Calu3 (cell line): ENCODE measurements around the gene RPL7L1. TPM values are rescaled to one million over a fixed set of nuclear protein-coding genes. Genes with fewer than 3 reads are reported as not detected.
"Not testable (repeated sequence)": the region's sequence is repeated elsewhere in the genome, so short reads cannot be mapped to it uniquely, and the experiment has no call there.

Experiments used
- BruUV-seq: library from RNA; stranded (reverse); fragments of 400-500 nt; replicated peaks from 2 replicates; lab custom pipeline; 2021; lab: Mats Ljungman, UMichigan
- CTCF ChIA-PET: fragments of 300-600 bp; sonication (Branson Sonifier 250); formaldehyde crosslinking; loops from one replicate; lab custom pipeline; 2022; ENCODE audit warnings: antibody characterized with exemption; lab: Charles Lee
- DNase-seq: peaks from one replicate; pipeline ENCODE4 v3.0.0; 2022
- H3K27ac Mint-ChIP-seq: one replicate; pipeline ENCODE4 v1.8.0; 2022; ENCODE audit warnings: mixed read lengths; ENCODE audit not compliant: unreplicated experiment
- H3K27me3 Mint-ChIP-seq: one replicate; pipeline ENCODE4 v1.8.0; 2022; ENCODE audit warnings: mixed read lengths; ENCODE audit not compliant: unreplicated experiment
- H3K36me3 Mint-ChIP-seq: one replicate; pipeline ENCODE4 v1.8.0; 2022; ENCODE audit warnings: mild to moderate bottlenecking, moderate library complexity, mixed read lengths; ENCODE audit not compliant: insufficient read depth, unreplicated experiment
- H3K4me1 Mint-ChIP-seq: one replicate; pipeline ENCODE4 v1.8.0; 2022; ENCODE audit warnings: mild to moderate bottlenecking, low read depth, mixed read lengths; ENCODE audit not compliant: unreplicated experiment
- H3K4me3 Mint-ChIP-seq: one replicate; pipeline ENCODE4 v1.8.0; 2022; ENCODE audit warnings: mild to moderate bottlenecking, low read depth, moderate library complexity, mixed read lengths; ENCODE audit not compliant: unreplicated experiment
- H3K9me3 Mint-ChIP-seq: one replicate; pipeline ENCODE4 v1.8.0; 2022; ENCODE audit warnings: low read depth, mixed read lengths; ENCODE audit not compliant: unreplicated experiment
- CTCF ChIP-seq: fragments of 200-600 bp; IDR thresholded peaks from one replicate; pipeline ENCODE4 v1.8.0; 2022; ENCODE audit warnings: antibody characterized with exemption; ENCODE audit not compliant: unreplicated experiment
- intact Hi-C: fragments of 100-400 bp; cut with micrococcal nuclease; formaldehyde crosslinking; loops from one replicate; pipeline ENCODE4 v1.10.0; 2022; ENCODE audit not compliant: unreplicated experiment
- total RNA-seq: library from RNA; stranded (reverse); gene quantifications from 2 replicates; pipeline ENCODE4 v1.2.3, GENCODE V29; 2022

The RPL7L1 gene
- total RNA-seq, 1 experiment from 2014 or later = 144 TPM

DNA sequence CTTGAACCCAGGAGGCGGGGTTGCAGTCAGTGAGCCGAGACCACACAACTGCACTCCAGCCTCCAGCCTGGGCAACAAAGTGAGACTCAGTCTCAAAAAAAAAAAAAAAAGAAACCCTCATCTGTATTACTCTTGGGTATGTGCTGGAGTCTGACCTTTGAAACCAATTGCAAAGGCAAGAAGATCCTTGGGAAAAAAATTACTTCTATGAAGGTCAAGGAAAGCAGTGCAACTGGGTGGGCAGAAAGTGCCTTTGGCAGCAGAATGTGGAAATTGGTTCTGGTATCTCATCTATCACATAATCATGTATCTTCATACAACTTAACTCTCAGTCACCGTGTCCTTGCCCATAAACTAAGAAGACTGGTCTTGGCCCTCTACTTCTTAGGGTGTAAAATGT lies 7.7 kb upstream of the RPL7L1 start:
- intact Hi-C loops = loop anchor here (10.0 kb wide), 2 partner anchors 307 to 657 kb away; partner anchors contain the start of genes MRPS10 and UBR2
- CTCF ChIA-PET = no interaction called here
- peaks cover 11% of the 10 kb centered on the region for H3K36me3 Mint-ChIP-seq
- no peak for TF ChIP-seq CTCF
- H3K27me3 Mint-ChIP-seq = no peaks in the 10 kb centered on the region
- H3K4me1 Mint-ChIP-seq = no peaks in the 10 kb centered on the region
- no peak overlapping the region for H3K4me3 Mint-ChIP-seq
- BruUV-seq = no TSS peak
- no peak overlapping the region for H3K27ac Mint-ChIP-seq
- no peak for DNase-seq
- no peaks in the 10 kb centered on the region for H3K9me3 Mint-ChIP-seq

- Mint-ChIP-seq H3K4me3 (no peak overlapping the region), H3K27ac (no peak overlapping the region), H3K4me1 (no peaks in the 10 kb centered on the region), H3K27me3 (no peaks in the 10 kb centered on the region), H3K36me3 (peaks cover 11% of the 10 kb centered on the region), H3K9me3 (no peaks in the 10 kb centered on the region)
- no TSS peak for BruUV-seq
- intact Hi-C loops = loop anchor here (10.0 kb wide), 2 partner anchors 309 to 659 kb away; partner anchors contain the start of genes MRPS10 and UBR2
- CTCF ChIA-PET = interaction anchor here (0.6 to 1.0 kb wide), 3 partner anchors 87 to 214 kb away, joined by 3 to 6 read pairs (median 5); partner anchors contain the start of gene GNMT
- no peak for DNase-seq
- TF ChIP-seq CTCF = no peak
Measured at GRCh38 chr6:42873313-42873712, 6.1 kb upstream of the RPL7L1 start.

DNA sequence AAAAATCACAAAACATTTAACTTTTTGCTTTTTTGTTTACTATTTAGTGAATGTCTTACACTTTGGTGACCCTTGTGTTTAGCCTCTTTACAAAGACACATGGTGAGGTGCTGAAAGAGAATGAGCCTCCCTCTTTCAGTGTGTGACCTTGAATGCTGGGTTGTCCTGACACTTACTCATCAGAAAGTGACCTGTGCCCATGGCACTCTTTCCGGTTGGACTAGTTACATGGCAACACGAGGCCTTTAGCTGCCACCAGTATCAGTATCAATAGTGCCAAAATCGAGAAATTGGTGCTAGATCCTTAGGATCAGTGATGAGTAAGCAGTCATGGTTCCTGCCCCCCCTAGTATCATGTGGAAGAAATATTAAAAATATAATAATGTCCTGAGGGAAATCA lies 1.7 kb upstream of the RPL7L1 start:
- no peak overlapping the region for H3K27ac Mint-ChIP-seq

DNA sequence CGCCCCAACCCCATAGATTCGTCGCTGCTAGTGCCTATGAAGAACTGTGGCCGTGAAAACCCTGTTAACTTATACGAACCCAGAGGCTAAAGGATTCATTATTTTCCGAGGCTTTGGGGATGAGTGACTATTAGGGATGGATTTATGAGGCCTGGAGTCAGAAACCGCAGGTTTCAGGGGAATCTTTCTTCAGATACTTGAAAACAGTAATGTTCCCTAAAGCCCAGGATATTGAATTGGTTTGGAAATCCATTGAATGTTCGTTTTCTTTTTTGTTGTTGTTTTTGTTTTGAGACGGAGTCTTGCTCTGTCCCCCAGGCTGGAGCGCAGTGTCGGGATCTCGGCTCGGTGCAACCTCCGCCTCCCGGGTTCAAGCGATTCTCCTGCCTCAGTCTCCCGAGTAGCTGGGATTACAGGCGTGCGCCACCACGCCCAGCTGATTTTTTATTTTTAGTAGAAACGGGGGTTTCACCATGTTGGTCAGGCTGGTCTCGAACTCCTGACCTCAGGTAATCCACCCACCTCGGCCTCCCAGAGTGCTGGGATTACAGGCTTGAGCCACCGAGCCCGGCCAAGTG lies 913 bp downstream of the RPL7L1 start:
- BruUV-seq = TSS peak; percentile 63
- intact Hi-C loops = not testable (repeated sequence)
- peaks cover 68% of the 10 kb centered on the region for H3K36me3 Mint-ChIP-seq

More for the DNA sequence above, 1.7 kb upstream of the RPL7L1 start:
- TF ChIP-seq CTCF = no peak
- Mint-ChIP-seq H3K27me3 (no peaks in the 10 kb centered on the region), H3K4me3 (no peak overlapping the region), H3K9me3 (no peaks in the 10 kb centered on the region), H3K4me1 (no peaks in the 10 kb centered on the region), H3K36me3 (peaks cover 42% of the 10 kb centered on the region)
- DNase-seq = no peak
- CTCF ChIA-PET = interaction anchor here (1.6 kb wide), 1 partner anchor 216 kb away, joined by 10 read pairs; no protein-coding TSS in a partner anchor
- no TSS peak for BruUV-seq
- intact Hi-C loops = loop anchor here (1.0 to 10.0 kb wide), 5 partner anchors 130 to 663 kb away; partner anchors contain the start of genes MRPS10, TBCC and UBR2

DNA sequence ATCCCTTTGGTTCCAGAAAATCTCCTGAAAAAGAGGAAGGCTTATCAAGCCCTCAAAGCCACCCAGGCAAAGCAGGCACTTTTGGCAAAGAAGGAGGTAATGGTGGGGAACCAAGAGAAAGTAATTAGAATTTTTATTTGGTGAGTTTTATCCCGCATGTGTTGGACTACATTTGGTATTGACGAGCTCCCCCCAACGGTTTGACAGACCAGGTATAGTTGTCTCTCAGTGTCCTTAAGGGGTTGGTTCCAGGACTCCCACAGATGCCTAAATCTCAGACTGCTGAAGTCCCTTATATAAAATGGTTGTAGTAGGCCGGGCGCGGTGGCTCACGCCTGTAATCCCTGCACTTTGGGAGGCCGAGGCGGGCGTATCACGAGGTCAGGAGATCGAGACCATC lies 1.5 kb downstream of the RPL7L1 start:
- intact Hi-C loops, H3K9me3 Mint-ChIP-seq, H3K4me1 Mint-ChIP-seq, H3K27me3 Mint-ChIP-seq, DNase-seq, BruUV-seq: not testable (repeated sequence)
- CTCF ChIA-PET = interaction anchor here (0.6 to 1.6 kb wide), 3 partner anchors 10 to 954 kb away, joined by 3 to 4 read pairs (median 3); a partner anchor contains a TSS
- Mint-ChIP-seq H3K4me3 (peak overlapping the region; percentile 87), H3K36me3 (peaks cover 73% of the 10 kb centered on the region), H3K27ac (peak overlapping the region; percentile 99)

More for the DNA sequence above, 913 bp downstream of the RPL7L1 start:
- Mint-ChIP-seq H3K27ac (peak overlapping the region; percentile 99), H3K4me3 (peak overlapping the region; percentile 87)
- DNase-seq, H3K4me1 Mint-ChIP-seq, H3K9me3 Mint-ChIP-seq, H3K27me3 Mint-ChIP-seq: not testable (repeated sequence)
- CTCF ChIA-PET = interaction anchor here (0.6 to 1.6 kb wide), 5 partner anchors 10 to 954 kb away, joined by 3 to 17 read pairs (median 5); partner anchors contain the start of gene TBCC
